Right lobe of liver (tissue), 6 donors: Measurements from ENCODE around the gene PITPNB. TPM values are rescaled to one million over a fixed set of nuclear protein-coding genes. Genes with fewer than 3 reads are reported as not detected.

Experiments
- ATAC-seq, 4 donors: fragments of 200-7000 bp; cut with Tn5 transposase; one replicate each; pipeline ENCODE4 v1.9.1; 2020; ENCODE audit warnings: mild to moderate bottlenecking in 4 of 4, moderate library complexity in 4 of 4
- DNase-seq, 3 donors: peaks; one replicate each; pipeline ENCODE4 v3.0.0-alpha.2; 2020
- H3K27ac ChIP-seq, 3 donors: fragments of 200-600 bp; one replicate each; pipeline ENCODE4 v1.8.0; 2022
- H3K27me3 ChIP-seq, 2 donors: fragments of 200-600 bp; one replicate each; pipeline ENCODE4 v1.8.0; 2022
- H3K36me3 ChIP-seq, 4 donors: fragments of 200-600 bp; sonication (generic) in 1 of 4; one replicate each; pipeline versions ENCODE4 v1.5.1 to v1.8.0; 2017 to 2022; ENCODE audit warnings: control low read depth in 1 of 4
- H3K4me1 ChIP-seq, 4 donors: fragments of 200-600 bp; sonication (generic) in 1 of 4; one replicate each; pipeline versions ENCODE4 v1.5.1 to v1.8.0; 2017 to 2022; ENCODE audit warnings: control low read depth in 1 of 4
- H3K4me3 ChIP-seq, 3 donors: fragments of 200-600 bp; one replicate each; pipeline ENCODE4 v1.8.0; 2022
- H3K9me3 ChIP-seq, 4 donors: fragments of 200-600 bp; sonication (generic) in 1 of 4; one replicate each; pipeline versions ENCODE4 v1.5.1 to v1.8.0; 2017 to 2022; ENCODE audit warnings: control low read depth in 1 of 4
- POLR2A ChIP-seq: fragments of 450-650 bp; IDR thresholded peaks from one replicate; pipeline ENCODE4 v1.6.1; 2017; ENCODE audit warnings: antibody characterized with exemption, mild to moderate bottlenecking
- WGBS: methylation state at CpG from one replicate; pipeline ENCODE4 v1.1.6; 2018; ENCODE audit warnings: low coverage, low lambda C conversion rate; ENCODE audit not compliant: insufficient coverage; ENCODE audit errors: missing lambda C conversion rate; 5-methylcytosine and 5-hydroxymethylcytosine counted together
- intact Hi-C, 2 donors: fragments of 100-400 bp; cut with DNase I; formaldehyde crosslinking; loops; one replicate each; pipeline versions ENCODE4 v1.11.2 to v1.14.1; 2022
- total RNA-seq, 6 experiments: library from RNA; depleted of rRNA in 2 of 6; stranded (reverse); fragments of >200 nt in 2 of 6; fragmentation: NEBNext Ultra II Directional in 3 of 6; extraction: Animal tissue kit (Norgen Biotek cat#: 25700) in 3 of 6; gene quantifications; one replicate each; pipeline versions ENCODE4 v1.1.0 to v1.2.4, GENCODE V29; 2016 to 2023
- TF ChIP-seq, protein P1 (sequence below), 4 donors: fragments of 200-600 bp in 3 of 4; fragments of 450-650 bp in 1 of 4; IDR thresholded peaks; one replicate each; pipeline versions ENCODE4 v1.5.1 to v1.8.0; 2016 to 2022; ENCODE audit warnings: antibody characterized with exemption in 4 of 4, mild to moderate bottlenecking in 2 of 4
- donor health status: DM: no; HTN: yes; CAD: no.
- donor health status: DM: no; HTN: no; CAD: no.
- donor health status: DM: no; HTN: no; CAD: no.
- donor health status: DM: no; HTN: yes; CAD: no.
- donor health status: DM: no; HTN: yes; CAD: no.

Gene PITPNB
- total RNA-seq, 6 experiments from 2014 or later: 28.7 to 60.6 (median 37.6) TPM

DNA sequence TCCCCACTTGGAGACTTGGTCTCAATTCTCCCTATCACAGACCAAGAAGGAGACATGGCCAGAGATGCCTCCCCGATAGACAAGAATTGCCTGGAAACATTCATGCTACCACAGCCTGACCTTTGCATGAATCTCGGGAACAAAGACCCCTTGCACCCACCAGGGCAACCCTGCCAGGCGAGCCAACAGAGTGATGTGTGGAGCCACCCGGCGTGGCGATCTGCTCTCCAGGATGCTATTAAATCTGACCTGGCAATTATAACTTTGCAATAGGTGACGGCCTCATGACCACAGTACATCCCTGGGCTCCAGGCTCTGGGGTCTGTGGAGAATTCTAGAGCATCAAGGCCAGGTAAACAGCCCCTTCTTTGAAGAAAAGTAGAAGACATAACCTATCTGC, 86.5 kb downstream of the PITPNB start:
- peak in 1 of 3 donors; percentile 39 for DNase-seq
- Histone ChIP-seq H3K36me3 (no peaks in the 10 kb centered on the region), H3K27ac (no peak overlapping the region), H3K4me1 (no peaks in the 10 kb centered on the region), H3K4me3 (no peak overlapping the region), H3K27me3 (no peaks in the 10 kb centered on the region), H3K9me3 (no peaks in the 10 kb centered on the region)
- intact Hi-C loops: no loop called here
- TF ChIP-seq, protein P1, sequence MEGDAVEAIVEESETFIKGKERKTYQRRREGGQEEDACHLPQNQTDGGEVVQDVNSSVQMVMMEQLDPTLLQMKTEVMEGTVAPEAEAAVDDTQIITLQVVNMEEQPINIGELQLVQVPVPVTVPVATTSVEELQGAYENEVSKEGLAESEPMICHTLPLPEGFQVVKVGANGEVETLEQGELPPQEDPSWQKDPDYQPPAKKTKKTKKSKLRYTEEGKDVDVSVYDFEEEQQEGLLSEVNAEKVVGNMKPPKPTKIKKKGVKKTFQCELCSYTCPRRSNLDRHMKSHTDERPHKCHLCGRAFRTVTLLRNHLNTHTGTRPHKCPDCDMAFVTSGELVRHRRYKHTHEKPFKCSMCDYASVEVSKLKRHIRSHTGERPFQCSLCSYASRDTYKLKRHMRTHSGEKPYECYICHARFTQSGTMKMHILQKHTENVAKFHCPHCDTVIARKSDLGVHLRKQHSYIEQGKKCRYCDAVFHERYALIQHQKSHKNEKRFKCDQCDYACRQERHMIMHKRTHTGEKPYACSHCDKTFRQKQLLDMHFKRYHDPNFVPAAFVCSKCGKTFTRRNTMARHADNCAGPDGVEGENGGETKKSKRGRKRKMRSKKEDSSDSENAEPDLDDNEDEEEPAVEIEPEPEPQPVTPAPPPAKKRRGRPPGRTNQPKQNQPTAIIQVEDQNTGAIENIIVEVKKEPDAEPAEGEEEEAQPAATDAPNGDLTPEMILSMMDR (IDR thresholded peaks at IDR 0.05): no peak
- no peak for TF ChIP-seq POLR2A
- no peak for ATAC-seq
- 86% methylated on average over 2 of the region's 7 CpGs for WGBS

DNA sequence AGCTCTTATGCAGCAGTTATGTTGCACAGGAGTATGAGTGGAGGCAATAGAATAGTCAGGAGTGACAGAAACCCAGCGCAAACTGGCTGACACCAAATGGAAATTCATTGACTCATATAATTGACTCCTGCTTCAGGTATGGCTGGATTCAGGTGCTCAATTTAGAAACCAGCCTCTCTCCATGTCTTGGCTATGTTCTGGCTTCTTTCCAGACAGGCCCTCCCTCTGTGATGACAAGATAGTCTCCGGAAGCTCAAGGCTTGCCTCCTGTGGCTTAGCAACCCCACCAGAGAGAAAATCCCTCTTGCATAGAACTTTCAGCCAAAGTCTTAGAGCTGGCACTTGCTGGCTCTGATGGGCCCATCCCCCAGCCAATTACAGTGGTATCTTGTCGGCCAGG, 89.4 kb downstream of the PITPNB start:
- Histone ChIP-seq H3K27me3 (no peaks in the 10 kb centered on the region), H3K9me3 (no peaks in the 10 kb centered on the region), H3K4me1 (no peaks in the 10 kb centered on the region), H3K4me3 (no peak overlapping the region), H3K36me3 (no peaks in the 10 kb centered on the region), H3K27ac (no peak overlapping the region)
- intact Hi-C loops: no loop called here
- 88% methylated on average over 2 of the region's 3 CpGs for WGBS
- peak in 1 of 3 donors; percentile 21 for DNase-seq
- no peak for TF ChIP-seq POLR2A
- TF ChIP-seq, protein P1 (IDR thresholded peaks at IDR 0.05): no peak
- no peak for ATAC-seq

GRCh38 chr22:27827604-27828587, 91.2 kb downstream of the PITPNB start:
- 73% methylated on average over 17 of the region's 23 CpGs for WGBS
- H3K4me3 ChIP-seq: no peak overlapping the region
- H3K36me3 ChIP-seq: no peaks in the 10 kb centered on the region
- peak in 1 of 3 donors; percentile 20 for DNase-seq
- intact Hi-C loops: no loop called here
- H3K4me1 ChIP-seq: no peaks in the 10 kb centered on the region
- no peaks in the 10 kb centered on the region for H3K9me3 ChIP-seq
- TF ChIP-seq, protein P1 (IDR thresholded peaks at IDR 0.05): no peak
- no peak for TF ChIP-seq POLR2A
- no peak overlapping the region for H3K27ac ChIP-seq
- ATAC-seq: no peak
- no peaks in the 10 kb centered on the region for H3K27me3 ChIP-seq

- 87% methylated on average over 2 of the region's 6 CpGs for WGBS
- DNase-seq (no peak), ATAC-seq (peak in 1 of 4 donors; percentile 18)
- Histone ChIP-seq H3K4me1 (no peaks in the 10 kb centered on the region), H3K36me3 (no peaks in the 10 kb centered on the region), H3K27ac (no peak overlapping the region), H3K4me3 (no peak overlapping the region), H3K27me3 (no peaks in the 10 kb centered on the region), H3K9me3 (no peaks in the 10 kb centered on the region)
- TF ChIP-seq, protein P1 (IDR thresholded peaks at IDR 0.05): peak in 3 of 4 donors; percentile 7 to 41 (median 15)
- no peak for TF ChIP-seq POLR2A
- intact Hi-C loops: no loop called here
Measured at GRCh38 chr22:27825174-27825573, 93.9 kb downstream of the PITPNB start.
